Body of pancreas (tissue), 4 donors: Measurements from ENCODE around the gene CCDC201. TPM values are rescaled to one million over a fixed set of nuclear protein-coding genes. Genes with fewer than 3 reads are reported as not detected.

Source experiments
- ATAC-seq: fragments of 150-250 bp; one replicate; pipeline ENCODE4 v1.9.1; 2016
- DNase-seq, 4 donors: peaks; one replicate each; pipeline ENCODE4 v3.0.0-alpha.2; 2019
- H3K27ac ChIP-seq, 4 donors: fragments of 200-600 bp; sonication (generic); 1 replicate in 3 of 4; 2 replicates in 1 of 4; pipeline versions ENCODE4 v1.5.1 to v1.6.1; 2016 to 2019; ENCODE audit warnings: mild to moderate bottlenecking in 1 of 4, mixed read lengths in 1 of 4, moderate library complexity in 1 of 4
- H3K27me3 ChIP-seq, 2 donors: fragments of 200-600 bp; sonication (generic); one replicate each; pipeline ENCODE4 v1.6.0; 2016; ENCODE audit warnings: mild to moderate bottlenecking in 1 of 2
- H3K36me3 ChIP-seq, 2 donors: fragments of 200-600 bp; sonication (generic); replicated peaks in 1 of 2; 2 replicates each; pipeline ENCODE4 v1.5.1; 2016; ENCODE audit warnings: low read depth in 2 of 2; ENCODE audit not compliant: insufficient read depth in 1 of 2
- H3K4me1 ChIP-seq: fragments of 200-600 bp; sonication (generic); one replicate; pipeline ENCODE4 v1.6.0; 2016
- H3K4me3 ChIP-seq, 2 donors: fragments of 200-600 bp; sonication (generic); 1 replicate in 1 of 2; 2 replicates in 1 of 2; pipeline ENCODE4 v1.5.1; 2016 to 2019
- H3K9me3 ChIP-seq, 3 donors: fragments of 200-600 bp; sonication (generic); 1 replicate in 2 of 3; 2 replicates in 1 of 3; pipeline ENCODE4 v1.5.1; 2016
- CTCF ChIP-seq, 7 experiments: fragments of 450-650 bp in 4 of 7; fragments of 200-600 bp in 3 of 7; sonication (generic) in 3 of 7; IDR thresholded peaks; one replicate each; pipeline ENCODE4 v1.5.1; 2016 to 2019; ENCODE audit warnings: antibody characterized with exemption in 7 of 7
- POLR2A ChIP-seq, 3 donors: fragments of 450-650 bp; IDR thresholded peaks; one replicate each; pipeline ENCODE4 v1.6.1; 2016; ENCODE audit warnings: antibody characterized with exemption in 3 of 3, mild to moderate bottlenecking in 2 of 3
- WGBS, 2 donors: methylation state at CpG; one replicate each; pipeline ENCODE4 v1.1.5; 2017; 5-methylcytosine and 5-hydroxymethylcytosine counted together
- intact Hi-C: fragments of 100-400 bp; cut with DNase I; formaldehyde crosslinking; loops from one replicate; pipeline ENCODE4 v1.15.1; 2023
- total RNA-seq, 2 donors: library from RNA; depleted of rRNA; stranded (reverse); fragments of >200 nt; gene quantifications; one replicate each; pipeline ENCODE4 v1.1.0, GENCODE V29; 2016

CCDC201 gene
- total RNA-seq, 2 donors from 2014 or later = not detected

GRCh38 chr7:45891462-45892402, 18.9 kb upstream of the CCDC201 start:
- peaks cover 12% of the 10 kb centered on the region for H3K4me1 ChIP-seq
- no peaks in the 10 kb centered on the region for H3K27me3 ChIP-seq
- ATAC-seq (no peak), DNase-seq (no peak)
- H3K36me3 ChIP-seq = no peaks in the 10 kb centered on the region
- H3K9me3 ChIP-seq = no peaks in the 10 kb centered on the region
- H3K27ac ChIP-seq = no peak overlapping the region
- WGBS, 2 donors = 66 to 75% methylated on average over 8 to 10 of the region's 10 CpGs
- intact Hi-C loops = no loop called here
- H3K4me3 ChIP-seq = no peak overlapping the region
- TF ChIP-seq CTCF (IDR thresholded peaks at IDR 0.05) = no peak
- TF ChIP-seq POLR2A (IDR thresholded peaks at IDR 0.05) = no peak

DNA sequence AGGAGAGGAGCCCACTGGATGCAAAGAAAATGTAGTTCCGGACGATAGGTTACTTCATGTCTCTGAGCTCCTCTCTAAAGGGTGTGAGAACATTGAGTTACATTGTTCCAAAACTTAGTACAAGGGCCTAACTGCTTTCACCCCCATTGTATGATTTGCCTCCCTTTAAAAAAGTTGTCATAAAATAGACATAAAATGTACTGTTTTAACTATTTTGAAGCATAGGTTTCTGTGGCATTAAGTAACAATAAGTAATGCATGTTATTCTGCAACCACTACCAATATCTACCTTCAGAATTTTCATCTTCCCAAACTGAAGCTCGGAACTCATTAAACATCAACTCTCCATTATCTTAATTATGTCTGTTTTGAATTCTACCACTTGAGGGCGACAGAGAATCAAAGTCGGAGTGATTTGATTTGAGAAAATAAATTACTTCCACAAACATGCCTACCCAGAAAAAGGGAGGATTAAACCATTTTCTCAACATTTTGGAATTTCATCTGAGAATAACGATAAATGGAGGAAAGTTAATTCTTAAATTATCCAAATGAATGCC, 18.1 kb upstream of the CCDC201 start:
- no peaks in the 10 kb centered on the region for H3K27me3 ChIP-seq
- H3K4me1 ChIP-seq = peaks cover 12% of the 10 kb centered on the region
- ATAC-seq = no peak

GRCh38 chr7:45890125-45890901, 17.4 kb upstream of the CCDC201 start:
- TF ChIP-seq CTCF (IDR thresholded peaks at IDR 0.05) = no peak
- no peak for TF ChIP-seq POLR2A (IDR thresholded peaks at IDR 0.05)
- H3K27me3 ChIP-seq = no peaks in the 10 kb centered on the region
- WGBS, 2 donors = 78 to 81% methylated on average over 8 of the region's 8 CpGs
- H3K36me3 ChIP-seq = no peaks in the 10 kb centered on the region
- no peak overlapping the region for H3K4me3 ChIP-seq
- no peaks in the 10 kb centered on the region for H3K9me3 ChIP-seq
- H3K27ac ChIP-seq = no peak overlapping the region
- DNase-seq (no peak), ATAC-seq (no peak)
- H3K4me1 ChIP-seq = peaks cover 12% of the 10 kb centered on the region
- intact Hi-C loops = no loop called here

More for the DNA sequence above, 18.1 kb upstream of the CCDC201 start:
- WGBS, 2 donors = 17 to 23% methylated on average over 6 of the region's 6 CpGs
- TF ChIP-seq POLR2A (IDR thresholded peaks at IDR 0.05) (no peak), CTCF (IDR thresholded peaks at IDR 0.05) (peak in 6 of 7 experiments; percentile 47 to 68 (median 61))
- no peak for DNase-seq
- Histone ChIP-seq H3K9me3 (no peaks in the 10 kb centered on the region), H3K27ac (no peak overlapping the region), H3K36me3 (no peaks in the 10 kb centered on the region), H3K4me3 (no peak overlapping the region)
- intact Hi-C loops = no loop called here

DNA sequence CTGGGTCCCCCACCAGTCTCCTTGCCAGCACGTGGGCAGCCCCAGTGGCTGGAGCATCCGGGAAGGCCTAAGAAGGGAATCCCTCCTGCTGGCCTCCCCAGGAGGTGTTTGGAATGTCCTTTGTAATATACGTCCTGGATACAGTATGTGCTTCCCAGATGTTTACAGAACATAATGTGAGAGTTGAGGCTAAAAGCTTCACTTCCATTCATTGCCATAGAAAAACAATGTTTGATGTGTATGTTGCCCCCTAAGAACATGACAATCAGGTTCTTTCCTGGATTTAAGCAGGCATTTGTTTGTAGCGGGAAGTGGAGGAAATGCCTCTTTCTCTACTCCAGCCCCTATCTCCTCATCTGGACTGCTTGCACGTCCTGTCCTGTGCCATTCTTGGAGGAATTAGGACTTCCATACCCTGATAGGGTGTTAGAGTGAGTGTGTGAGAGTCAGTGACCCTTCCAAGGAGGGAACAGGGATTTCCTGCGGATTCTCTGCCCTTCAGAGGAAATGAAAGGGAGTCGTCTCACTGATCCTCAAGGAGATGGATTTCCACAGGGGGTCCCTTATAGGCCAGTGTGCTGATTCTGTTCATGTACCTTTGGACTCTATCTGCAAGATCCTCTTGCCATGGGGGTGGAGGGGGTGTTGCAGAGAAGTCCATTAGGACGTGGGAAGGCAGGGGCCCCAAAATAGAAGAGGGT, 16.6 kb upstream of the CCDC201 start:
- intact Hi-C loops = no loop called here
- TF ChIP-seq CTCF (IDR thresholded peaks at IDR 0.05) (no peak), POLR2A (IDR thresholded peaks at IDR 0.05) (no peak)
- WGBS, 2 donors = 54 to 67% methylated on average over 8 of the region's 8 CpGs

More for the DNA sequence above, 16.6 kb upstream of the CCDC201 start:
- H3K9me3 ChIP-seq = no peaks in the 10 kb centered on the region
- DNase-seq (no peak), ATAC-seq (no peak)
- peaks cover 0 to under 1% of the 10 kb centered on the region in 2 donors for H3K27me3 ChIP-seq
- no peak overlapping the region for H3K27ac ChIP-seq
- H3K36me3 ChIP-seq = no peaks in the 10 kb centered on the region
- H3K4me3 ChIP-seq = no peak overlapping the region
- H3K4me1 ChIP-seq = peaks cover 12% of the 10 kb centered on the region
